ENCODE results near the gene RTN4IP1. TPM values are rescaled to one million over a fixed set of nuclear protein-coding genes. Genes with fewer than 3 reads are reported as not detected.

The RTN4IP1 gene
- total RNA-seq, 1 experiment from 2014 or later: 19.2 TPM

DNA sequence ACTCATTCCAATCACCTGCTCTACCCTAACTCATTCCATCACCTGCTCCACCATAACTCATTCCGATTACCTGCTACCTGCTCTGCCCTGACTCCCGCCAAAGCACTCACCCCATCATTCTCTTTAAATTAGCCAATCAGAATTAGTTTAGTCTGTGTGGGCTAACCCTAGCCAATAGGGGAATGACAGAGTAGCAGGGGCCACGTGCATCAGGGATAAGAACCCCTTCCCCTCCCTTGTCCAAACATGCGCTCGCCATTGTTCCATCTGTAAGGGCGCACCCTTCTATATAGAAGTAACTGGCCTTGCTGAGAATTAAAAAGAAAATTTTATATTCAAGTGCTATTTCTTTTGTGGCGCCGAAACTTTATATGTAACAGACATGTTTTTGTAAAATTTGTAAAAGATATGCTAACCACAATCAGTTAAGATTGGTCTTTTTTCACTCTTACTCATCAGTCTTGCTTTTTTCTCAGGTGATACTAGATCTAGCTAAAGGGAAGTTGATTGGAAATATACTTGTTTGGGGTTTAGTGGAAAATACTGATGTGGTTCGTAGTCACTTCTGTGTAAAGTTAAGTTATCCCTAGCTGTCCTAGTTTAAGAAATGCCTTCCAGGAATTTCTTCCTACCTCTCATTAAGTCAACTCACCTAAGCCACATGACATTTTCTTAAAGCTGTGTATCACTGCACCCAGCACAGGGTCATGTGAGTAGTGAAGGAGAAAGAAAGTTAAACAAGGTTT, 16.5 kb downstream of the RTN4IP1 start:
- Mint-ChIP-seq H3K27me3 (ENCODE audit: low read depth) (no peaks in the 10 kb centered on the region; the same call in 1 of the 2 replicates), H3K36me3 (peaks cover 8% of the 10 kb centered on the region), H3K9me3 (no peaks in the 10 kb centered on the region), H3K27ac (peak overlapping the region; percentile 99), H3K4me1 (peaks cover 77% of the 10 kb centered on the region), H3K4me3 (peak overlapping the region; percentile 43; the same call in 1 of the 2 replicates)
- DNase-seq (ENCODE audit: low spot score): no peak
- POLR2A ChIA-PET: no interaction called here
- TF ChIP-seq FOXP1 (CRISPR knock-in tag; IDR thresholded peaks at IDR 0.05; ENCODE audit: borderline replicate concordance) (no peak), GTF2I (CRISPR knock-in tag; conservative IDR thresholded peaks at IDR 0.05) (no peak), ELF4 (CRISPR knock-in tag; IDR thresholded peaks at IDR 0.05; ENCODE audit: low read depth) (no peak), ZNF317 (CRISPR knock-in tag; IDR thresholded peaks at IDR 0.05; ENCODE audit: borderline replicate concordance, low read depth) (no peak), NR1H2 (CRISPR knock-in tag; IDR thresholded peaks at IDR 0.05) (no peak), MYBL2 (CRISPR knock-in tag; IDR thresholded peaks at IDR 0.05) (no peak), ETV6 (CRISPR knock-in tag; IDR thresholded peaks at IDR 0.05) (no peak), E2F5 (CRISPR knock-in tag; IDR thresholded peaks at IDR 0.05) (no peak), HMGA2 (CRISPR knock-in tag; IDR thresholded peaks at IDR 0.05) (no peak)
- TF ChIP-seq, protein P1, sequence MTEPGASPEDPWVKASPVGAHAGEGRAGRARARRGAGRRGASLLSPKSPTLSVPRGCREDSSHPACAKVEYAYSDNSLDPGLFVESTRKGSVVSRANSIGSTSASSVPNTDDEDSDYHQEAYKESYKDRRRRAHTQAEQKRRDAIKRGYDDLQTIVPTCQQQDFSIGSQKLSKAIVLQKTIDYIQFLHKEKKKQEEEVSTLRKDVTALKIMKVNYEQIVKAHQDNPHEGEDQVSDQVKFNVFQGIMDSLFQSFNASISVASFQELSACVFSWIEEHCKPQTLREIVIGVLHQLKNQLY (CRISPR knock-in tag; IDR thresholded peaks at IDR 0.05): no peak
- TF ChIP-seq, protein P2, sequence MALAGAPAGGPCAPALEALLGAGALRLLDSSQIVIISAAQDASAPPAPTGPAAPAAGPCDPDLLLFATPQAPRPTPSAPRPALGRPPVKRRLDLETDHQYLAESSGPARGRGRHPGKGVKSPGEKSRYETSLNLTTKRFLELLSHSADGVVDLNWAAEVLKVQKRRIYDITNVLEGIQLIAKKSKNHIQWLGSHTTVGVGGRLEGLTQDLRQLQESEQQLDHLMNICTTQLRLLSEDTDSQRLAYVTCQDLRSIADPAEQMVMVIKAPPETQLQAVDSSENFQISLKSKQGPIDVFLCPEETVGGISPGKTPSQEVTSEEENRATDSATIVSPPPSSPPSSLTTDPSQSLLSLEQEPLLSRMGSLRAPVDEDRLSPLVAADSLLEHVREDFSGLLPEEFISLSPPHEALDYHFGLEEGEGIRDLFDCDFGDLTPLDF (CRISPR knock-in tag; IDR thresholded peaks at IDR 0.05): no peak
- ATAC-seq: no peak
- CTCF ChIA-PET: interaction anchor here (0.7 to 2.1 kb wide), 2 partner anchors 252 to 367 kb away, joined by 3 to 9 read pairs; partner anchors contain the start of gene CRYBG1

- Mint-ChIP-seq H3K36me3 (peaks cover 20% of the 10 kb centered on the region), H3K4me1 (peaks cover 63% of the 10 kb centered on the region), H3K27me3 (ENCODE audit: low read depth) (no peaks in the 10 kb centered on the region; the same call in 1 of the 2 replicates), H3K27ac (no peak overlapping the region), H3K4me3 (no peak overlapping the region), H3K9me3 (peaks cover 11% of the 10 kb centered on the region)
- DNase-seq (ENCODE audit: low spot score) (no peak), ATAC-seq (no peak)
- TF ChIP-seq RELA (CRISPR knock-in tag; IDR thresholded peaks at IDR 0.05; ENCODE audit: borderline replicate concordance): no peak
- no peak for TF ChIP-seq ZNF138 (CRISPR knock-in tag; conservative IDR thresholded peaks at IDR 0.05)
- no peak for TF ChIP-seq OVOL2 (CRISPR knock-in tag; IDR thresholded peaks at IDR 0.05; ENCODE audit: borderline replicate concordance)
- no peak for TF ChIP-seq JUN (CRISPR knock-in tag; IDR thresholded peaks at IDR 0.05)
- no peak for TF ChIP-seq ZSCAN18 (CRISPR knock-in tag; IDR thresholded peaks at IDR 0.05)
- no peak for TF ChIP-seq ZNF425 (CRISPR knock-in tag; conservative IDR thresholded peaks at IDR 0.05)
- TF ChIP-seq PRRX2 (CRISPR knock-in tag; IDR thresholded peaks at IDR 0.05): no peak
- TF ChIP-seq JAZF1 (CRISPR knock-in tag; IDR thresholded peaks at IDR 0.05): no peak
- ChIA-PET POLR2A (no interaction called here), CTCF (interaction anchor here (0.8 to 3.3 kb wide), 3 partner anchors 272 to 386 kb away, joined by 3 to 35 read pairs (median 9); no protein-coding TSS in a partner anchor)
Measured at GRCh38 chr6:106611030-106611429, 18.3 kb downstream of the RTN4IP1 start.

Data from WTC11 (cell line).